Vagina (tissue), 2 donors: ENCODE measurements around the gene TRIM56. TPM values are rescaled to one million over a fixed set of nuclear protein-coding genes. Genes with fewer than 3 reads are reported as not detected.
A peak's percentile ranks its signal among the peaks of the same experiment; 100 is the strongest.

Experiments used
- DNase-seq, 2 donors: peaks; one replicate each; pipeline ENCODE4 v3.0.0-alpha.2; 2017; ENCODE audit errors: extremely low spot score in 2 of 2
- H3K27ac ChIP-seq: fragments of 200-600 bp; sonication (generic); one replicate; pipeline ENCODE4 v1.5.1; 2019
- H3K27me3 ChIP-seq: fragments of 200-600 bp; sonication (generic); one replicate; pipeline ENCODE4 v1.5.1; 2019
- H3K36me3 ChIP-seq, 2 donors: fragments of 200-600 bp; sonication (generic); one replicate each; pipeline ENCODE4 v1.5.1; 2017 to 2019
- H3K4me1 ChIP-seq: fragments of 200-600 bp; sonication (generic); one replicate; pipeline ENCODE4 v1.5.1; 2019
- H3K4me3 ChIP-seq, 2 donors: fragments of 200-600 bp; sonication (generic); 1 replicate in 1 of 2; 2 replicates in 1 of 2; pipeline ENCODE4 v1.5.1; 2016 to 2019
- H3K9me3 ChIP-seq: fragments of 200-600 bp; sonication (generic); one replicate; pipeline ENCODE4 v1.5.1; 2019
- CTCF ChIP-seq, 3 experiments: fragments of 450-650 bp in 2 of 3; fragments of 200-600 bp in 1 of 3; sonication (generic) in 1 of 3; IDR thresholded peaks; one replicate each; pipeline ENCODE4 v1.5.1; 2017 to 2019; ENCODE audit warnings: antibody characterized with exemption in 3 of 3, mild to moderate bottlenecking in 2 of 3, moderate library complexity in 2 of 3
- POLR2A ChIP-seq, 2 donors: fragments of 450-650 bp; IDR thresholded peaks; one replicate each; pipeline ENCODE4 v1.6.1; 2017; ENCODE audit warnings: antibody characterized with exemption in 2 of 2, mild to moderate bottlenecking in 2 of 2, moderate library complexity in 2 of 2
- POLR2AphosphoS5 ChIP-seq, 2 donors: sonication (generic); formaldehyde crosslinking; IDR thresholded peaks; one replicate each; pipeline ENCODE4 v1.9.0; 2017; ENCODE audit warnings: antibody characterized with exemption in 2 of 2, mild to moderate bottlenecking in 2 of 2, low read depth in 1 of 2; ENCODE audit not compliant: insufficient read depth in 1 of 2
- intact Hi-C: fragments of 100-400 bp; cut with DNase I; formaldehyde crosslinking; loops from one replicate; pipeline ENCODE4 v1.15.1; 2023
- total RNA-seq: library from RNA; depleted of rRNA; stranded (reverse); fragments of >200 nt; gene quantifications from one replicate; pipeline ENCODE4 v1.2.3, GENCODE V29; 2016

TRIM56 gene
- total RNA-seq, 1 donor from 2014 or later, result 19.4 TPM

GRCh38 chr7:101133621-101134398 is 48.5 kb downstream of the TRIM56 start:
- DNase-seq, result no peak
- no peaks in the 10 kb centered on the region for H3K36me3 ChIP-seq
- H3K27me3 ChIP-seq, result no peaks in the 10 kb centered on the region
- no peak overlapping the region for H3K27ac ChIP-seq
- intact Hi-C loops, result no loop called here
- TF ChIP-seq POLR2A (IDR thresholded peaks at IDR 0.05) (no peak), CTCF (IDR thresholded peaks at IDR 0.05) (no peak), POLR2AphosphoS5 (IDR thresholded peaks at IDR 0.05; ENCODE audit: insufficient read depth in 1 of 2, low read depth in 1 of 2) (no peak)
- no peaks in the 10 kb centered on the region for H3K9me3 ChIP-seq
- H3K4me3 ChIP-seq, result no peak overlapping the region
- H3K4me1 ChIP-seq, result peaks cover 6% of the 10 kb centered on the region

GRCh38 chr7:101134399-101134980 is 49.2 kb downstream of the TRIM56 start:
- intact Hi-C loops, result no loop called here
- Histone ChIP-seq H3K27ac (no peak overlapping the region), H3K9me3 (no peaks in the 10 kb centered on the region), H3K4me3 (no peak overlapping the region), H3K36me3 (no peaks in the 10 kb centered on the region), H3K4me1 (peaks cover 6% of the 10 kb centered on the region), H3K27me3 (no peaks in the 10 kb centered on the region)
- no peak for DNase-seq
- TF ChIP-seq CTCF (IDR thresholded peaks at IDR 0.05) (no peak), POLR2AphosphoS5 (IDR thresholded peaks at IDR 0.05; ENCODE audit: insufficient read depth in 1 of 2, low read depth in 1 of 2) (no peak), POLR2A (IDR thresholded peaks at IDR 0.05) (no peak)

GRCh38 chr7:101137651-101138212 is 52.5 kb downstream of the TRIM56 start:
- no peak for TF ChIP-seq POLR2AphosphoS5 (IDR thresholded peaks at IDR 0.05; ENCODE audit: insufficient read depth in 1 of 2, low read depth in 1 of 2)
- Histone ChIP-seq H3K4me3 (no peak overlapping the region), H3K27me3 (no peaks in the 10 kb centered on the region), H3K9me3 (no peaks in the 10 kb centered on the region), H3K4me1 (peaks cover 6% of the 10 kb centered on the region), H3K27ac (peak overlapping the region; percentile 64), H3K36me3 (no peaks in the 10 kb centered on the region)
- intact Hi-C loops, result loop anchor here (5.0 kb wide), 1 partner anchor 40 kb away; no protein-coding TSS in a partner anchor
- DNase-seq, result no peak

- DNase-seq, result peak in 1 of 2 donors; percentile 97
- H3K4me1 ChIP-seq, result peaks cover 6% of the 10 kb centered on the region
- H3K4me3 ChIP-seq, result peak overlapping the region in 1 of 2 donors; percentile 9
- H3K9me3 ChIP-seq, result no peaks in the 10 kb centered on the region
- intact Hi-C loops, result loop anchor here (5.0 kb wide), 1 partner anchor 41 kb away; no protein-coding TSS in a partner anchor
- H3K27ac ChIP-seq, result peak overlapping the region; percentile 64
- TF ChIP-seq POLR2AphosphoS5 (IDR thresholded peaks at IDR 0.05; ENCODE audit: insufficient read depth in 1 of 2, low read depth in 1 of 2) (peak; percentile 64 to 76), POLR2A (IDR thresholded peaks at IDR 0.05) (no peak), CTCF (IDR thresholded peaks at IDR 0.05) (peak; percentile 57 to 87 (median 70))
- no peaks in the 10 kb centered on the region for H3K27me3 ChIP-seq
- no peaks in the 10 kb centered on the region for H3K36me3 ChIP-seq
These were observed 53.1 kb downstream of the TRIM56 start for GRCh38 chr7:101138213-101138870.

GRCh38 chr7:101140339-101140699 is 55.0 kb downstream of the TRIM56 start:
- no peak overlapping the region for H3K4me3 ChIP-seq
- H3K27ac ChIP-seq, result no peak overlapping the region
- H3K9me3 ChIP-seq, result no peaks in the 10 kb centered on the region
- DNase-seq, result no peak
- TF ChIP-seq POLR2AphosphoS5 (IDR thresholded peaks at IDR 0.05; ENCODE audit: insufficient read depth in 1 of 2, low read depth in 1 of 2) (no peak), CTCF (IDR thresholded peaks at IDR 0.05) (no peak), POLR2A (IDR thresholded peaks at IDR 0.05) (no peak)
- H3K27me3 ChIP-seq, result no peaks in the 10 kb centered on the region
- intact Hi-C loops, result no loop called here
- no peaks in the 10 kb centered on the region for H3K36me3 ChIP-seq
- peaks cover 6% of the 10 kb centered on the region for H3K4me1 ChIP-seq
